Neural crest cell (in vitro differentiated cells): ENCODE measurements around the gene FILIP1L. TPM values are rescaled to one million over a fixed set of nuclear protein-coding genes. Genes with fewer than 3 reads are reported as not detected.

Experiments
- DNase-seq: peaks from one replicate; pipeline ENCODE4 v3.0.0; 2021; ENCODE audit warnings: low read depth, mixed read lengths, low spot score
- H3K27ac Mint-ChIP-seq: one replicate; pipeline ENCODE4 v1.8.0; 2021; ENCODE audit warnings: mild to moderate bottlenecking, mixed read lengths; ENCODE audit not compliant: unreplicated experiment
- H3K27me3 Mint-ChIP-seq: 2 replicates; pipeline ENCODE4 v1.8.0; 2021; ENCODE audit warnings: low read depth, mild to moderate bottlenecking, mixed read lengths
- H3K36me3 Mint-ChIP-seq: 2 replicates; pipeline ENCODE4 v1.8.0; 2021; ENCODE audit warnings: low read depth, mild to moderate bottlenecking, mixed read lengths
- H3K4me1 Mint-ChIP-seq: 2 replicates; pipeline ENCODE4 v1.8.0; 2021; ENCODE audit warnings: mixed read lengths
- H3K4me3 Mint-ChIP-seq: one replicate; pipeline ENCODE4 v1.8.0; 2021; ENCODE audit warnings: mild to moderate bottlenecking, mixed read lengths
- H3K9me3 Mint-ChIP-seq: 2 replicates; pipeline ENCODE4 v1.8.0; 2021; ENCODE audit warnings: mixed read lengths
- CTCF ChIP-seq: fragments of 200-600 bp; sonication (generic); conservative IDR thresholded peaks from 2 replicates; pipeline ENCODE4 v1.5.0; 2021; ENCODE audit warnings: antibody characterized with exemption, mild to moderate bottlenecking
- total RNA-seq: library from RNA; stranded (reverse); gene quantifications from 2 replicates; pipeline ENCODE4 v1.2.1, GENCODE V29; 2021

Gene FILIP1L
- total RNA-seq, 1 donor from 2014 or later, result 9.8 TPM

GRCh38 chr3:99965077-99965476, 149.2 kb downstream of the FILIP1L start:
- no peaks in the 10 kb centered on the region for H3K36me3 Mint-ChIP-seq
- no peak overlapping the region for H3K27ac Mint-ChIP-seq
- no peak for TF ChIP-seq CTCF
- no peak for DNase-seq
- H3K4me3 Mint-ChIP-seq, result no peak overlapping the region
- no peaks in the 10 kb centered on the region for H3K9me3 Mint-ChIP-seq
- H3K4me1 Mint-ChIP-seq, result peaks cover 16% of the 10 kb centered on the region
- no peaks in the 10 kb centered on the region for H3K27me3 Mint-ChIP-seq

GRCh38 chr3:99962703-99963102, 151.6 kb downstream of the FILIP1L start:
- H3K27me3 Mint-ChIP-seq, result no peaks in the 10 kb centered on the region
- H3K36me3 Mint-ChIP-seq, result no peaks in the 10 kb centered on the region
- no peak for TF ChIP-seq CTCF
- no peaks in the 10 kb centered on the region for H3K4me1 Mint-ChIP-seq
- DNase-seq, result no peak
- H3K27ac Mint-ChIP-seq, result no peak overlapping the region
- no peaks in the 10 kb centered on the region for H3K9me3 Mint-ChIP-seq
- no peak overlapping the region for H3K4me3 Mint-ChIP-seq

GRCh38 chr3:99961756-99962515, 152.4 kb downstream of the FILIP1L start:
- Mint-ChIP-seq H3K4me1 (peaks cover 6% of the 10 kb centered on the region), H3K27me3 (no peaks in the 10 kb centered on the region), H3K27ac (no peak overlapping the region), H3K9me3 (no peaks in the 10 kb centered on the region), H3K4me3 (no peak overlapping the region), H3K36me3 (no peaks in the 10 kb centered on the region)
- no peak for DNase-seq
- no peak for TF ChIP-seq CTCF

GRCh38 chr3:99960941-99961340, 153.4 kb downstream of the FILIP1L start:
- no peak for TF ChIP-seq CTCF
- Mint-ChIP-seq H3K27me3 (no peaks in the 10 kb centered on the region), H3K4me1 (peaks cover 12% of the 10 kb centered on the region), H3K27ac (no peak overlapping the region), H3K9me3 (no peaks in the 10 kb centered on the region), H3K36me3 (no peaks in the 10 kb centered on the region), H3K4me3 (no peak overlapping the region)
- DNase-seq, result no peak

- Mint-ChIP-seq H3K36me3 (no peaks in the 10 kb centered on the region), H3K27me3 (no peaks in the 10 kb centered on the region), H3K9me3 (no peaks in the 10 kb centered on the region), H3K4me3 (no peak overlapping the region), H3K4me1 (peaks cover 15% of the 10 kb centered on the region), H3K27ac (no peak overlapping the region)
- no peak for DNase-seq
- TF ChIP-seq CTCF, result no peak
These were observed 154.0 kb downstream of the FILIP1L start for GRCh38 chr3:99960123-99960878.
